Measurements from ENCODE around the gene BCAS1. TPM values are rescaled to one million over a fixed set of nuclear protein-coding genes. Genes with fewer than 3 reads are reported as not detected.

Gene BCAS1
- polyA plus RNA-seq, 1 of the 3 experiments (the other 2 are of a cell fraction): not detected

DNA sequence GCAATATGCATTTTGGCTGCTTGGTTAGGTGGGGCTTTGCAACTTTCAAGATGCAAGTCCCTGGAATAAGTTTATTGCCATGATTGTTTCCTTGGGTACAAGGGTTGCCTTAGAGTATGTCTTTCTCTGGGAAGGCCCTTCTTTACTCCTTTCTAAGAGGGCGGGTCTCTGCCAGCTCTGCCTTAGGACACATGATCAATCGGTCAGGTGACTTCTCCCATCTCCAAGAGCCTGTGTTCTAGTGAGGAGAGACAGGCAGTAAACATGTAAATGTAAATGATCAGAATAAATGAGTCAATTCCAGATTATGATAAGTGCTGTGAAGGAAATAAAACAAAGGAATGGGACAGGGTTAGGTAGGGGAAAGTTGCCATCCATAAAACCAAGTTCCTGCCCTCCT, 43.2 kb upstream of the BCAS1 start:
- ChIA-PET CTCF (no interaction called here), POLR2A (no interaction called here)
- H3K4me2 ChIP-seq: no peak overlapping the region
- no peaks in the 10 kb centered on the region for H4K20me1 ChIP-seq (ENCODE audit: insufficient read depth)
- no peak overlapping the region for H3K4me3 ChIP-seq (ENCODE audit: low read depth in 2 of 2, low read length in 1 of 2)
- H3K4me1 ChIP-seq (ENCODE audit: control insufficient read depth in 1 of 2, insufficient read depth in 2 of 2, low read depth in 1 of 2, low read length in 1 of 2): no peaks in the 10 kb centered on the region
- no peaks in the 10 kb centered on the region for H3K79me2 ChIP-seq (ENCODE audit: insufficient read depth)
- no peaks in the 10 kb centered on the region for H3F3A ChIP-seq (replicated peaks; ENCODE audit: insufficient read depth)
- H3K9ac ChIP-seq: no peak overlapping the region
- H3K9me3 ChIP-seq: no peaks in the 10 kb centered on the region
- 55% methylated on average over 2 of the region's 2 CpGs for WGBS (ENCODE audit: low lambda C conversion rate)
- no peaks in the 10 kb centered on the region for H3K36me3 ChIP-seq (replicated peaks in 1 of 2; ENCODE audit: control insufficient read depth in 1 of 2, insufficient read depth in 2 of 2, low read length in 1 of 2)
- no peaks in the 10 kb centered on the region for H3K27me3 ChIP-seq (ENCODE audit: insufficient read depth)
- H3K27ac ChIP-seq (ENCODE audit: low read depth in 2 of 2, low read length in 1 of 2): no peak overlapping the region
- no peak for TF ChIP-seq EP300 (IDR thresholded peaks at IDR 0.05; ENCODE audit: borderline replicate concordance in 1 of 2, low read depth in 1 of 2, low read length in 1 of 2)
- no peak for TF ChIP-seq TCF12 (IDR thresholded peaks at IDR 0.05)
- TF ChIP-seq GABPA (IDR thresholded peaks at IDR 0.05; ENCODE audit: low read depth): no peak
- no peak for TF ChIP-seq RXRA (IDR thresholded peaks at IDR 0.05; ENCODE audit: borderline replicate concordance, low read depth)
- no peak for TF ChIP-seq SMC3 (IDR thresholded peaks at IDR 0.05; ENCODE audit: low read depth, low read length)
- TF ChIP-seq TEAD4 (IDR thresholded peaks at IDR 0.05; ENCODE audit: borderline replicate concordance, insufficient read depth): no peak
- TF ChIP-seq MXI1 (IDR thresholded peaks at IDR 0.05; ENCODE audit: low read depth, low read length): no peak
- no peak for TF ChIP-seq MEF2A (IDR thresholded peaks at IDR 0.05; ENCODE audit: borderline replicate concordance, low read depth)
- TF ChIP-seq, protein P1, sequence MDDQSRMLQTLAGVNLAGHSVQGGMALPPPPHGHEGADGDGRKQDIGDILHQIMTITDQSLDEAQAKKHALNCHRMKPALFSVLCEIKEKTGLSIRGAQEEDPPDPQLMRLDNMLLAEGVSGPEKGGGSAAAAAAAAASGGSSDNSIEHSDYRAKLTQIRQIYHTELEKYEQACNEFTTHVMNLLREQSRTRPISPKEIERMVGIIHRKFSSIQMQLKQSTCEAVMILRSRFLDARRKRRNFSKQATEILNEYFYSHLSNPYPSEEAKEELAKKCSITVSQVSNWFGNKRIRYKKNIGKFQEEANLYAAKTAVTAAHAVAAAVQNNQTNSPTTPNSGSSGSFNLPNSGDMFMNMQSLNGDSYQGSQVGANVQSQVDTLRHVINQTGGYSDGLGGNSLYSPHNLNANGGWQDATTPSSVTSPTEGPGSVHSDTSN (IDR thresholded peaks at IDR 0.05): no peak
- no peaks in the 10 kb centered on the region for H3K9me2 ChIP-seq
- DNase-seq: no peak
- H2AFZ ChIP-seq (ENCODE audit: low read depth): no peak overlapping the region

DNA sequence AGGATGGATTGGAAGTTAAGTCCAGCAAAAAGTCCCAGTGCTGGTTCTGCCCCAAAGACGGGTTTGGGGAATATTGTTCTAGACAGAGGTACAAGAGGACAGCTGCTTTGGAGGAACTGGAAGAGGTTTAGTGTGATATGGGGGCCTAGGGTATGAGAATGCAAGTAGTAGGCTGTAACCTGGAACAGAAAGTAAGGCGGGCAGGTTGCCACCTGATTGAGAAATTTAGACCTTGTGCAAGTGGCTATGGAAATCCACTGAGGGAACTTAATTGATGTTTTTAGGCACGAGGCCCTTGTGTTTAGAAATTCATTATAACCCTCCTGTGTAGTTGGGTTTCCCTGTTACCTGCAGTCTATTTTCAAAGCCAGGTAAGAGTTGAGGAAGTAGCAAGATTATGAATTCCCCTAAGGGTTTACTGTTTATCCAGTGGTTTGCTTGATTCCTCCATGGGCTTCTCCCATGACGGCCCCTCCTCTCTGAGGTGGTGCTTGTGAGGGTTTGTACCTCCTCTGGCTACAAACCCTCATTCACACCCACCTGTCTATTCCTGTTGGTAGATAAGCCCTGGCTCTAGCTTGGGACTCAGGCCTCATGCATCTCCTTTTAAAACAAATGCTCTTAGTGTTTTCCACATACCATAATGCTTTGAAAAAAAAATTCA, 42.0 kb upstream of the BCAS1 start:
- no peaks in the 10 kb centered on the region for H3K9me2 ChIP-seq
- no peak overlapping the region for H3K9ac ChIP-seq
- no peak overlapping the region for H2AFZ ChIP-seq (ENCODE audit: low read depth)
- no peak overlapping the region for H3K4me2 ChIP-seq
- H3F3A ChIP-seq (replicated peaks; ENCODE audit: insufficient read depth): no peaks in the 10 kb centered on the region
- no peaks in the 10 kb centered on the region for H3K36me3 ChIP-seq (replicated peaks in 1 of 2; ENCODE audit: control insufficient read depth in 1 of 2, insufficient read depth in 2 of 2, low read length in 1 of 2)
- no peak for DNase-seq
- no peaks in the 10 kb centered on the region for H3K79me2 ChIP-seq (ENCODE audit: insufficient read depth)
- no peaks in the 10 kb centered on the region for H3K9me3 ChIP-seq
- H3K27ac ChIP-seq (ENCODE audit: low read depth in 2 of 2, low read length in 1 of 2): no peak overlapping the region
- ChIA-PET CTCF (interaction anchor here (23.8 kb wide), 1 partner anchor 94 kb away, joined by 499 read pairs; the partner anchor contains the start of gene PFDN4), POLR2A (no interaction called here)
- 81% methylated on average over 4 of the region's 4 CpGs for WGBS (ENCODE audit: low lambda C conversion rate)
- no peaks in the 10 kb centered on the region for H3K4me1 ChIP-seq (ENCODE audit: control insufficient read depth in 1 of 2, insufficient read depth in 2 of 2, low read depth in 1 of 2, low read length in 1 of 2)
- no peaks in the 10 kb centered on the region for H3K27me3 ChIP-seq (ENCODE audit: insufficient read depth)
- H3K4me3 ChIP-seq (ENCODE audit: low read depth in 2 of 2, low read length in 1 of 2): no peak overlapping the region
- no peaks in the 10 kb centered on the region for H4K20me1 ChIP-seq (ENCODE audit: insufficient read depth)
- TF ChIP-seq NFIC (IDR thresholded peaks at IDR 0.05; ENCODE audit: borderline replicate concordance) (no peak), GABPA (IDR thresholded peaks at IDR 0.05; ENCODE audit: low read depth) (no peak), MXI1 (IDR thresholded peaks at IDR 0.05; ENCODE audit: low read depth, low read length) (no peak), POLR2AphosphoS5 (IDR thresholded peaks at IDR 0.05; ENCODE audit: low read depth, low read length) (no peak), RFX5 (IDR thresholded peaks at IDR 0.05; ENCODE audit: low read length) (no peak), USF2 (IDR thresholded peaks at IDR 0.05; ENCODE audit: borderline replicate concordance, low read depth, low read length) (no peak), USF1 (IDR thresholded peaks at IDR 0.05; ENCODE audit: borderline replicate concordance, low read depth) (no peak), FOSL2 (IDR thresholded peaks at IDR 0.05; ENCODE audit: borderline replicate concordance, low read depth) (no peak), TCF12 (IDR thresholded peaks at IDR 0.05) (no peak), RCOR1 (IDR thresholded peaks at IDR 0.05; ENCODE audit: low read length) (no peak), CHD2 (IDR thresholded peaks at IDR 0.05; ENCODE audit: low read length, partially characterized antibody) (no peak), GATA2 (CRISPR knock-in tag; IDR thresholded peaks at IDR 0.05) (no peak), RAD21 (IDR thresholded peaks at IDR 0.05; ENCODE audit: low read length) (no peak), TEAD4 (IDR thresholded peaks at IDR 0.05; ENCODE audit: borderline replicate concordance, insufficient read depth) (no peak)
- TF ChIP-seq, protein P2, sequence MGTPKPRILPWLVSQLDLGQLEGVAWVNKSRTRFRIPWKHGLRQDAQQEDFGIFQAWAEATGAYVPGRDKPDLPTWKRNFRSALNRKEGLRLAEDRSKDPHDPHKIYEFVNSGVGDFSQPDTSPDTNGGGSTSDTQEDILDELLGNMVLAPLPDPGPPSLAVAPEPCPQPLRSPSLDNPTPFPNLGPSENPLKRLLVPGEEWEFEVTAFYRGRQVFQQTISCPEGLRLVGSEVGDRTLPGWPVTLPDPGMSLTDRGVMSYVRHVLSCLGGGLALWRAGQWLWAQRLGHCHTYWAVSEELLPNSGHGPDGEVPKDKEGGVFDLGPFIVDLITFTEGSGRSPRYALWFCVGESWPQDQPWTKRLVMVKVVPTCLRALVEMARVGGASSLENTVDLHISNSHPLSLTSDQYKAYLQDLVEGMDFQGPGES (IDR thresholded peaks at IDR 0.05; ENCODE audit: low read depth, low read length): no peak
- TF ChIP-seq, protein P3, sequence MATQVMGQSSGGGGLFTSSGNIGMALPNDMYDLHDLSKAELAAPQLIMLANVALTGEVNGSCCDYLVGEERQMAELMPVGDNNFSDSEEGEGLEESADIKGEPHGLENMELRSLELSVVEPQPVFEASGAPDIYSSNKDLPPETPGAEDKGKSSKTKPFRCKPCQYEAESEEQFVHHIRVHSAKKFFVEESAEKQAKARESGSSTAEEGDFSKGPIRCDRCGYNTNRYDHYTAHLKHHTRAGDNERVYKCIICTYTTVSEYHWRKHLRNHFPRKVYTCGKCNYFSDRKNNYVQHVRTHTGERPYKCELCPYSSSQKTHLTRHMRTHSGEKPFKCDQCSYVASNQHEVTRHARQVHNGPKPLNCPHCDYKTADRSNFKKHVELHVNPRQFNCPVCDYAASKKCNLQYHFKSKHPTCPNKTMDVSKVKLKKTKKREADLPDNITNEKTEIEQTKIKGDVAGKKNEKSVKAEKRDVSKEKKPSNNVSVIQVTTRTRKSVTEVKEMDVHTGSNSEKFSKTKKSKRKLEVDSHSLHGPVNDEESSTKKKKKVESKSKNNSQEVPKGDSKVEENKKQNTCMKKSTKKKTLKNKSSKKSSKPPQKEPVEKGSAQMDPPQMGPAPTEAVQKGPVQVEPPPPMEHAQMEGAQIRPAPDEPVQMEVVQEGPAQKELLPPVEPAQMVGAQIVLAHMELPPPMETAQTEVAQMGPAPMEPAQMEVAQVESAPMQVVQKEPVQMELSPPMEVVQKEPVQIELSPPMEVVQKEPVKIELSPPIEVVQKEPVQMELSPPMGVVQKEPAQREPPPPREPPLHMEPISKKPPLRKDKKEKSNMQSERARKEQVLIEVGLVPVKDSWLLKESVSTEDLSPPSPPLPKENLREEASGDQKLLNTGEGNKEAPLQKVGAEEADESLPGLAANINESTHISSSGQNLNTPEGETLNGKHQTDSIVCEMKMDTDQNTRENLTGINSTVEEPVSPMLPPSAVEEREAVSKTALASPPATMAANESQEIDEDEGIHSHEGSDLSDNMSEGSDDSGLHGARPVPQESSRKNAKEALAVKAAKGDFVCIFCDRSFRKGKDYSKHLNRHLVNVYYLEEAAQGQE (IDR thresholded peaks at IDR 0.05; ENCODE audit: low read depth, low read length): no peak

Data from SK-N-SH (cell line).